ENCODE measurements around the gene MIB1.

DNA sequence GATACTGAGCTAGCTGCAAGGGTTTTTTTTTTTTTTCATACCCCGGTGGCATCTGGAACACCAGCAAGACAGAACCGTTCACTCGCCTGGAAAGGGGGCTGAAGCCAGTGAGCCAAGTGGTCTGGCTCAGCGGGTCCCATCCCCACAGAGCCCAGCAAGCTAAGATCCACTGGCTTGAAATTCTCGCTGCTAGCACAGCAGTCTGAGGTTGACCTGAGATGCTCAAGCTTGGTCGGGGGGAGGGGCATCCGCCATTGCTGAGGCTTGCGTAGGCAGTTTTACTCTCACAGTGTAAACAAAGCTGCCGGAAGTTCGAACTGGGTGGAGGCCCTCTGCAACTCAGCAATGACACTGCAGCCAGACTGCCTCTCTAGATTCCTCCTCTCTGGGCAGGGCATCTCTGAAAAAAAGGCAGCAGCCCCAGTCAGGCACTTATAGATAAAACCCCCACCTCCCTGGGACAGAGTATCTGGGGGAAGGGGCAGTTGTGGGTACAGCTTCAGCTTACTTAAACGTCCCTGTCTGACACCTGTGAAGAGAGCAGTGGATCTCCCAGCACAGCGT lies 5.1 kb upstream of the MIB1 start:
- TF ChIP-seq, protein P1, sequence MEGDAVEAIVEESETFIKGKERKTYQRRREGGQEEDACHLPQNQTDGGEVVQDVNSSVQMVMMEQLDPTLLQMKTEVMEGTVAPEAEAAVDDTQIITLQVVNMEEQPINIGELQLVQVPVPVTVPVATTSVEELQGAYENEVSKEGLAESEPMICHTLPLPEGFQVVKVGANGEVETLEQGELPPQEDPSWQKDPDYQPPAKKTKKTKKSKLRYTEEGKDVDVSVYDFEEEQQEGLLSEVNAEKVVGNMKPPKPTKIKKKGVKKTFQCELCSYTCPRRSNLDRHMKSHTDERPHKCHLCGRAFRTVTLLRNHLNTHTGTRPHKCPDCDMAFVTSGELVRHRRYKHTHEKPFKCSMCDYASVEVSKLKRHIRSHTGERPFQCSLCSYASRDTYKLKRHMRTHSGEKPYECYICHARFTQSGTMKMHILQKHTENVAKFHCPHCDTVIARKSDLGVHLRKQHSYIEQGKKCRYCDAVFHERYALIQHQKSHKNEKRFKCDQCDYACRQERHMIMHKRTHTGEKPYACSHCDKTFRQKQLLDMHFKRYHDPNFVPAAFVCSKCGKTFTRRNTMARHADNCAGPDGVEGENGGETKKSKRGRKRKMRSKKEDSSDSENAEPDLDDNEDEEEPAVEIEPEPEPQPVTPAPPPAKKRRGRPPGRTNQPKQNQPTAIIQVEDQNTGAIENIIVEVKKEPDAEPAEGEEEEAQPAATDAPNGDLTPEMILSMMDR (IDR thresholded peaks at IDR 0.05 in 2 of 3, conservative IDR thresholded peaks at IDR 0.05 in 1 of 3; ENCODE audit: insufficient read depth in 2 of 3, low read depth in 1 of 3, low read length in 3 of 3) = no peak
- TF ChIP-seq POLR2A (conservative IDR thresholded peaks at IDR 0.05) (peak; percentile 71), GTF2F1 (IDR thresholded peaks at IDR 0.05; ENCODE audit: low read depth, low read length) (no peak), SIX5 (IDR thresholded peaks at IDR 0.05; ENCODE audit: borderline replicate concordance in 1 of 2, insufficient read depth in 1 of 2, low read depth in 1 of 2, low read length in 2 of 2) (no peak), RAD21 (CRISPR knock-in tag; conservative IDR thresholded peaks at IDR 0.05 in 1 of 2, IDR thresholded peaks at IDR 0.05 in 1 of 2) (no peak), C11orf30 (IDR thresholded peaks at IDR 0.05; ENCODE audit: low read depth) (peak; percentile 79; the same call in 1 of the 2 replicates), ZNF274 (IDR thresholded peaks at IDR 0.05; ENCODE audit: borderline replicate concordance, low read depth, low read length) (no peak), TRIM28 (IDR thresholded peaks at IDR 0.05) (no peak), CBX8 (IDR thresholded peaks at IDR 0.05; ENCODE audit: borderline replicate concordance, extremely low read depth, low read depth, low read length, poor library complexity, severe bottlenecking) (no peak)
- TF ChIP-seq, protein P2, sequence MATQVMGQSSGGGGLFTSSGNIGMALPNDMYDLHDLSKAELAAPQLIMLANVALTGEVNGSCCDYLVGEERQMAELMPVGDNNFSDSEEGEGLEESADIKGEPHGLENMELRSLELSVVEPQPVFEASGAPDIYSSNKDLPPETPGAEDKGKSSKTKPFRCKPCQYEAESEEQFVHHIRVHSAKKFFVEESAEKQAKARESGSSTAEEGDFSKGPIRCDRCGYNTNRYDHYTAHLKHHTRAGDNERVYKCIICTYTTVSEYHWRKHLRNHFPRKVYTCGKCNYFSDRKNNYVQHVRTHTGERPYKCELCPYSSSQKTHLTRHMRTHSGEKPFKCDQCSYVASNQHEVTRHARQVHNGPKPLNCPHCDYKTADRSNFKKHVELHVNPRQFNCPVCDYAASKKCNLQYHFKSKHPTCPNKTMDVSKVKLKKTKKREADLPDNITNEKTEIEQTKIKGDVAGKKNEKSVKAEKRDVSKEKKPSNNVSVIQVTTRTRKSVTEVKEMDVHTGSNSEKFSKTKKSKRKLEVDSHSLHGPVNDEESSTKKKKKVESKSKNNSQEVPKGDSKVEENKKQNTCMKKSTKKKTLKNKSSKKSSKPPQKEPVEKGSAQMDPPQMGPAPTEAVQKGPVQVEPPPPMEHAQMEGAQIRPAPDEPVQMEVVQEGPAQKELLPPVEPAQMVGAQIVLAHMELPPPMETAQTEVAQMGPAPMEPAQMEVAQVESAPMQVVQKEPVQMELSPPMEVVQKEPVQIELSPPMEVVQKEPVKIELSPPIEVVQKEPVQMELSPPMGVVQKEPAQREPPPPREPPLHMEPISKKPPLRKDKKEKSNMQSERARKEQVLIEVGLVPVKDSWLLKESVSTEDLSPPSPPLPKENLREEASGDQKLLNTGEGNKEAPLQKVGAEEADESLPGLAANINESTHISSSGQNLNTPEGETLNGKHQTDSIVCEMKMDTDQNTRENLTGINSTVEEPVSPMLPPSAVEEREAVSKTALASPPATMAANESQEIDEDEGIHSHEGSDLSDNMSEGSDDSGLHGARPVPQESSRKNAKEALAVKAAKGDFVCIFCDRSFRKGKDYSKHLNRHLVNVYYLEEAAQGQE (IDR thresholded peaks at IDR 0.05; ENCODE audit: borderline replicate concordance) = peak; percentile 6; the same call in 1 of the 2 replicates
- TF ChIP-seq, protein P2 (CRISPR knock-in tag; IDR thresholded peaks at IDR 0.05; ENCODE audit: low read depth) = no peak
